HCT116 (cell line): ENCODE data around the gene SHC2. TPM values are rescaled to one million over a fixed set of nuclear protein-coding genes. Genes with fewer than 3 reads are reported as not detected.

ENCODE experiments used
- ATAC-seq: fragments of 200-7000 bp; cut with Tn5 transposase; 2 replicates; pipeline ENCODE4 v1.9.1; 2020; ENCODE audit warnings: mild to moderate bottlenecking, moderate library complexity
- BruUV-seq: library from RNA; stranded (reverse); fragments of 400-500 nt; replicated peaks from 2 replicates; lab custom pipeline; 2021; lab: Mats Ljungman, UMichigan
- CTCF ChIA-PET: fragments of 300-600 bp; sonication (Branson Sonifier 250); formaldehyde crosslinking; loops from one replicate; lab custom pipeline; 2021; ENCODE audit warnings: antibody characterized with exemption; lab: Charles Lee
- POLR2A ChIA-PET: fragments of 300-600, 350-600 bp; sonication (Branson Sonifier 250); formaldehyde crosslinking; loops from one replicate; lab custom pipeline; 2021; ENCODE audit warnings: antibody characterized with exemption; lab: Charles Lee
- RAD21 ChIA-PET, 2 experiments: fragments of 300-600 bp; sonication (Branson Sonifier 250); formaldehyde crosslinking; loops; one replicate each; lab custom pipeline; 2023; ENCODE audit warnings: low total read pairs in 2 of 2; ENCODE audit not compliant: uncharacterized antibody in 2 of 2, unreplicated experiment in 2 of 2, low non-redundant PET in 1 of 2; lab: Charles Lee
- DNase-seq: peaks from one replicate; pipeline ENCODE4 v3.0.0-alpha.2; 2010; ENCODE audit warnings: low read depth, low spot score
- H2AFZ ChIP-seq: fragments of 200-600 bp; shearing (Covaris generic), sonication (generic); 2 replicates; pipeline ENCODE4 v1.6.1; 2017; ENCODE audit warnings: low read depth, mixed run types, mixed read lengths, antibody characterized with exemption, low read length; ENCODE audit not compliant: poor library complexity, severe bottlenecking
- H3K27ac ChIP-seq: 2 replicates; pipeline ENCODE4 v1.5.1; 2012; ENCODE audit warnings: low read depth, low read length
- H3K27me3 ChIP-seq: fragments of 200-600 bp; sonication (generic); 2 replicates; pipeline ENCODE4 v1.6.1; 2016; ENCODE audit warnings: mixed run types, low read length, mixed read lengths; ENCODE audit not compliant: insufficient read depth
- H3K36me3 ChIP-seq, 2 experiments: fragments of 200-500 bp in 1 of 2; fragments of 200-600 bp in 1 of 2; sonication (Bioruptor generic) in 1 of 2; sonication (generic) in 1 of 2; 2 replicates each; pipeline versions ENCODE4 v1.5.1 to v1.6.1; 2014 to 2016; ENCODE audit warnings: low read length in 2 of 2, inconsistent platforms in 1 of 2, mixed read lengths in 1 of 2, mixed run types in 1 of 2; ENCODE audit not compliant: insufficient read depth in 2 of 2, control insufficient read depth in 1 of 2
- H3K4me1 ChIP-seq, 2 experiments: fragments of 200-600 bp in 1 of 2; sonication (generic) in 1 of 2; 2 replicates each; pipeline versions ENCODE4 v1.5.1 to v1.6.1; 2012 to 2017; ENCODE audit warnings: low read length in 2 of 2, inconsistent platforms in 1 of 2, mild to moderate bottlenecking in 1 of 2, mixed read lengths in 1 of 2, mixed run types in 1 of 2, moderate library complexity in 1 of 2; ENCODE audit not compliant: insufficient read depth in 2 of 2, control insufficient read depth in 1 of 2
- H3K4me2 ChIP-seq: fragments of 200-600 bp; sonication (generic); 2 replicates; pipeline ENCODE4 v1.6.1; 2017; ENCODE audit warnings: mixed run types, low read length, mixed read lengths
- H3K4me3 ChIP-seq, 2 experiments: fragments of 200-600 bp in 1 of 2; sonication (generic) in 1 of 2; replicated peaks in 1 of 2; 2 replicates each; pipeline ENCODE4 v1.5.1; 2011 to 2016; ENCODE audit warnings: low read length in 2 of 2, control low read depth in 1 of 2, low read depth in 1 of 2, mild to moderate bottlenecking in 1 of 2, mixed read lengths in 1 of 2, mixed run types in 1 of 2
- H3K79me2 ChIP-seq: fragments of 200-600 bp; sonication (generic); 2 replicates; pipeline ENCODE4 v1.6.1; 2017; ENCODE audit warnings: mild to moderate bottlenecking, mixed run types, low read length, moderate library complexity, mixed read lengths; ENCODE audit not compliant: insufficient read depth
- H3K9ac ChIP-seq: fragments of 200-600 bp; sonication (generic); 2 replicates; pipeline ENCODE4 v1.6.1; 2016; ENCODE audit warnings: low read length, mixed read lengths
- H3K9me2 ChIP-seq: fragments of 200-600 bp; sonication (generic), shearing (Covaris generic); 2 replicates; pipeline ENCODE4 v1.6.1; 2017; ENCODE audit warnings: mixed run types, mild to moderate bottlenecking, moderate library complexity; ENCODE audit not compliant: insufficient read depth
- H3K9me3 ChIP-seq, 2 experiments: fragments of 200-500 bp in 1 of 2; fragments of 200-600 bp in 1 of 2; sonication (Bioruptor generic) in 1 of 2; sonication (generic) in 1 of 2; 2 replicates each; pipeline ENCODE4 v1.6.1; 2014 to 2017; ENCODE audit warnings: low read length in 2 of 2, mixed read lengths in 2 of 2, inconsistent platforms in 1 of 2, low read depth in 1 of 2, mild to moderate bottlenecking in 1 of 2, mixed run types in 1 of 2, moderate library complexity in 1 of 2; ENCODE audit not compliant: control insufficient read depth in 1 of 2, insufficient read depth in 1 of 2
- H4K20me1 ChIP-seq: fragments of 200-600 bp; sonication (generic), shearing (Covaris generic); 2 replicates; pipeline ENCODE4 v1.6.1; 2017; ENCODE audit warnings: mixed run types, mild to moderate bottlenecking, moderate library complexity; ENCODE audit not compliant: insufficient read depth
- CBX3 ChIP-seq: IDR thresholded peaks from 2 replicates; pipeline ENCODE4 v1.6.1; 2012; ENCODE audit warnings: low read depth
- CTCF ChIP-seq, 3 experiments: fragments of 200-600 bp in 1 of 3; sonication (generic) in 1 of 3; IDR thresholded peaks in 2 of 3; conservative IDR thresholded peaks in 1 of 3; 2 replicates each; pipeline ENCODE4 v1.5.1; 2012 to 2017; ENCODE audit warnings: low read depth in 2 of 3, low read length in 2 of 3, antibody characterized with exemption in 1 of 3, borderline replicate concordance in 1 of 3, control low read depth in 1 of 3, mild to moderate bottlenecking in 1 of 3, mixed read lengths in 1 of 3, mixed run types in 1 of 3, moderate library complexity in 1 of 3; ENCODE audit not compliant: insufficient read depth in 1 of 3
- EGR1 ChIP-seq: IDR thresholded peaks from 2 replicates; pipeline ENCODE4 v1.6.1; 2012; ENCODE audit warnings: low read depth
- ELF1 ChIP-seq: IDR thresholded peaks from 2 replicates; pipeline ENCODE4 v1.6.1; 2012; ENCODE audit warnings: low read depth, borderline replicate concordance
- EZH2phosphoT487 ChIP-seq: fragments of 200-600 bp; IDR thresholded peaks from 2 replicates; pipeline ENCODE4 v1.6.1; 2018; ENCODE audit warnings: antibody characterized with exemption, borderline replicate concordance
- POLR2AphosphoS5 ChIP-seq: IDR thresholded peaks from 2 replicates; pipeline ENCODE4 v1.6.1; 2011; ENCODE audit warnings: mild to moderate bottlenecking, low read depth, low read length, moderate library complexity
- REST ChIP-seq: IDR thresholded peaks from 2 replicates; pipeline ENCODE4 v1.6.1; 2012; ENCODE audit warnings: low read depth
- SP1 ChIP-seq: IDR thresholded peaks from 2 replicates; pipeline ENCODE4 v1.6.1; 2012; ENCODE audit warnings: low read depth
- TCF7L2 ChIP-seq: IDR thresholded peaks from 2 replicates; pipeline ENCODE4 v1.7.0; 2011; ENCODE audit warnings: borderline replicate concordance, inconsistent platforms; ENCODE audit not compliant: insufficient read depth, insufficient read length; ENCODE audit errors: extremely low read depth
- ZBTB33 ChIP-seq: IDR thresholded peaks from 2 replicates; pipeline ENCODE4 v1.6.1; 2011; ENCODE audit warnings: mild to moderate bottlenecking, low read length, moderate library complexity; ENCODE audit not compliant: insufficient replicate concordance; ENCODE audit errors: extremely low read depth
- ZFX ChIP-seq: fragments of 450-650 bp; IDR thresholded peaks from 2 replicates; pipeline ENCODE4 v1.6.1; 2017
- intact Hi-C: fragments of 100-400 bp; cut with micrococcal nuclease; formaldehyde crosslinking; loops from 2 replicates; pipeline ENCODE4 v1.10.0; 2022
- total RNA-seq: library from RNA; stranded (reverse); gene quantifications from one replicate; pipeline ENCODE4 v1.2.1, GENCODE V29; 2021; ENCODE audit not compliant: unreplicated experiment

SHC2 gene
- total RNA-seq, 1 experiment from 2014 or later, result 2.5 TPM

- ChIA-PET CTCF (no interaction called here), RAD21 (no interaction called here)
- intact Hi-C loops, result no loop called here
- Histone ChIP-seq H3K27ac (no peak overlapping the region), H3K9ac (no peak overlapping the region), H3K9me2 (no peaks in the 10 kb centered on the region), H3K9me3 (peaks cover 0 to 15% of the 10 kb centered on the region in 2 experiments; a peak in 1 of 4 replicates), H2AFZ (no peak overlapping the region), H4K20me1 (no peaks in the 10 kb centered on the region), H3K4me3 (no peak overlapping the region), H3K79me2 (no peaks in the 10 kb centered on the region), H3K4me1 (no peaks in the 10 kb centered on the region), H3K27me3 (no peaks in the 10 kb centered on the region), H3K4me2 (no peak overlapping the region), H3K36me3 (no peaks in the 10 kb centered on the region)
- no peak for DNase-seq
- no peak for ATAC-seq
- BruUV-seq, result no TSS peak
- no peak for TF ChIP-seq CTCF (IDR thresholded peaks at IDR 0.05 in 2 of 3, conservative IDR thresholded peaks at IDR 0.05 in 1 of 3; ENCODE audit: borderline replicate concordance in 1 of 3, insufficient read depth in 1 of 3, low read depth in 2 of 3, low read length in 2 of 3)
- TF ChIP-seq, all 23 proteins: peak for 0
- POLR2A ChIA-PET, result no interaction called here
Measured at GRCh38 chr19:478236-478903, 17.5 kb upstream of the SHC2 start.

GRCh38 chr19:475360-475759 lies 14.5 kb upstream of the SHC2 start:
- ChIA-PET CTCF (no interaction called here), POLR2A (no interaction called here), RAD21 (no interaction called here)
- no peaks in the 10 kb centered on the region for H3K9me2 ChIP-seq
- ATAC-seq (no peak; the same call in 1 of the 2 replicates), DNase-seq (no peak)
- no peaks in the 10 kb centered on the region for H4K20me1 ChIP-seq
- H3K27me3 ChIP-seq, result no peaks in the 10 kb centered on the region
- intact Hi-C loops, result no loop called here
- no peak overlapping the region for H3K4me3 ChIP-seq
- H3K4me1 ChIP-seq, result peaks cover 0 to 5% of the 10 kb centered on the region in 2 experiments; a peak in 1 of 4 replicates
- no peak overlapping the region for H3K4me2 ChIP-seq
- no TSS peak for BruUV-seq
- H3K79me2 ChIP-seq, result no peaks in the 10 kb centered on the region
- no peak overlapping the region for H2AFZ ChIP-seq
- H3K27ac ChIP-seq, result no peak overlapping the region
- H3K9me3 ChIP-seq, result peaks cover 0 to 4% of the 10 kb centered on the region in 2 experiments; a peak in 1 of 4 replicates
- no peaks in the 10 kb centered on the region for H3K36me3 ChIP-seq
- H3K9ac ChIP-seq, result no peak overlapping the region
- TF ChIP-seq POLR2AphosphoS5 (no peak), ZFX (no peak), ZBTB33 (no peak), EZH2phosphoT487 (no peak), SP1 (no peak), ELF1 (no peak), CBX3 (no peak), TCF7L2 (no peak), EGR1 (no peak), REST (no peak)
